ENCODE results near the gene MTA1.

The MTA1 gene

GRCh38 chr14:105519946-105520698, 100.5 kb downstream of the MTA1 start:
- H3K4me3 ChIP-seq (ENCODE audit: low read depth, low read length): no peak overlapping the region
- no peak for TF ChIP-seq CTCF (IDR thresholded peaks at IDR 0.05; ENCODE audit: low read depth, low read length)

All from WI38 (cell line).